Measurements from ENCODE around the gene TEX52. TPM values are rescaled to one million over a fixed set of nuclear protein-coding genes. Genes with fewer than 3 reads are reported as not detected.

Gene TEX52
- total and polyA plus RNA-seq, 2 donors (not counting 3 experiments of a cell fraction or from before 2014, with no cell fraction given): not detected

DNA sequence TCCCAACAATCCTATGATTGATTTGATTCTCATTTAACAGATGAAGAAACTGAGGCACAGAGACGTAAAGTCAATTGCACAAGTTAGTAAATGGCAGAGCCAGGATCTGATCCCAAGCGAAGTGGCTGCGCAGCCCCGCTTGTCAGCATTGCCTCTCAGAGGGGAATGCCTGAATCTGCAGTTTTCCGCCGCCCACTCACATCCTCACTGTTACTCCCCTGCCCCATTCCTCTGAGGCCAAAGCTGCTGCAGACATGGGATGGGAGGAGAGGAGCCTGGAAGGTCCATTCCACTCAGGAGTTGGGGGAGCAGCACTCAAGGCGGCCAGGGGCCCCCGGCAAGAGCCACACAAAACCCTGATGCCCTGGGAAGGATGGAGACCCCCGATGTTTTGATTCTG is 23.0 kb downstream of the TEX52 start:
- no TSS peak for BruUV-seq (replicated peaks)
- Histone ChIP-seq H3K79me2 (ENCODE audit: control insufficient read depth, insufficient read depth, low read length) (no peaks in the 10 kb centered on the region), H3K4me1 (ENCODE audit: control insufficient read depth, extremely low read depth, insufficient read depth, low read length) (no peaks in the 10 kb centered on the region), H3K27ac (ENCODE audit: insufficient read depth, low read depth, low read length) (no peak overlapping the region), H4K20me1 (replicated peaks; ENCODE audit: control insufficient read depth, extremely low read depth, insufficient read depth, low read length) (no peaks in the 10 kb centered on the region), H3K36me3 (ENCODE audit: control insufficient read depth in 2 of 2, extremely low read depth in 1 of 2, insufficient read depth in 2 of 2, low read length in 2 of 2) (peaks cover 0 to 2% of the 10 kb centered on the region in 2 experiments), H3K9ac (replicated peaks; ENCODE audit: extremely low read depth, insufficient read depth, low read length) (no peak overlapping the region), H3K27me3 (ENCODE audit: control insufficient read depth in 2 of 2, insufficient read depth in 2 of 2, low read length in 2 of 2) (peaks cover 0 to 4% of the 10 kb centered on the region in 2 experiments), H3K4me2 (ENCODE audit: insufficient read depth, low read length) (no peak overlapping the region), H3K9me3 (replicated peaks; ENCODE audit: control insufficient read depth, insufficient read depth, low read length) (no peaks in the 10 kb centered on the region), H3K4me3 (replicated peaks in 1 of 3; ENCODE audit: insufficient read depth in 1 of 3, low read depth in 1 of 3, low read length in 3 of 3) (no peak overlapping the region), H2AFZ (ENCODE audit: low read depth, low read length) (no peak overlapping the region), H3K9me1 (replicated peaks; ENCODE audit: control insufficient read depth, extremely low read depth, insufficient read depth, low read length) (no peaks in the 10 kb centered on the region)
- ChIA-PET CTCF (interaction anchor here (0.9 to 2.1 kb wide), 4 partner anchors 12 to 208 kb away, joined by 3 to 9 read pairs (median 4); no protein-coding TSS in a partner anchor), POLR2A (no interaction called here)
- TF ChIP-seq POLR2AphosphoS5 (IDR thresholded peaks at IDR 0.05; ENCODE audit: insufficient read depth, low read depth, low read length) (no peak), EZH2 (IDR thresholded peaks at IDR 0.05; ENCODE audit: borderline replicate concordance, low read depth, low read length, severe bottlenecking) (no peak), GATA2 (IDR thresholded peaks at IDR 0.05; ENCODE audit: insufficient read depth, insufficient read length, low read depth, low read length) (no peak), FOS (IDR thresholded peaks at IDR 0.05; ENCODE audit: borderline replicate concordance, insufficient read depth, low read length) (no peak), JUN (IDR thresholded peaks at IDR 0.05; ENCODE audit: borderline replicate concordance, insufficient read depth, insufficient read length, low read depth) (no peak)
- TF ChIP-seq, protein P1, sequence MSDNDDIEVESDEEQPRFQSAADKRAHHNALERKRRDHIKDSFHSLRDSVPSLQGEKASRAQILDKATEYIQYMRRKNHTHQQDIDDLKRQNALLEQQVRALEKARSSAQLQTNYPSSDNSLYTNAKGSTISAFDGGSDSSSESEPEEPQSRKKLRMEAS (IDR thresholded peaks at IDR 0.05; ENCODE audit: insufficient read depth, insufficient read length): no peak
- dilution Hi-C loops (cut with MboI; ENCODE audit: extremely low pct_ligation_motif_present, low sequenced_read_pairs): no loop called here
- DNase-seq (ENCODE audit: low read depth, low spot score) (no peak), FAIRE-seq (no peak)
- intact Hi-C loops (cut with micrococcal nuclease): no loop called here

DNA sequence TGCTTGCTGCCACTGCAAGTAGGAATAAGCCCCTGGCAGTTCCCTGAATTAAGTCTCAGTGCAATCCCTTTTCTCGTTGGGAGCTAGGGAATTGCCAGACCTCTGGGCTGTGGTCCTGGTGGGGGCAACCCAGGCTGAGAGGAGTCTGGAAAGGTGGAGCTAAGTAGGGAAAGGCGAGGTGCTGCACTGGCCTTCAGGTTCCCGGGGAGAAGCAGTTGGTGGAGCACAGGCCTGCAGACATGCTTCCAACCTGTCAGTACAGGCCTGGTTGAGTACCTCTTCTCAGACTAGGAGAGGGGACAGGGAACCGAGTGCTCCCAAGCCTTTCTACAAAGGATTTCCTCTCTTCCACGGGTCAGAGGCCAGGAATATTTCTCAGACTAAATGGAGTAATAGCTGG is 23.5 kb downstream of the TEX52 start:
- ChIA-PET CTCF (interaction anchor here (0.9 to 2.1 kb wide), 3 partner anchors 12 to 21 kb away, joined by 3 to 9 read pairs (median 5); no protein-coding TSS in a partner anchor), POLR2A (no interaction called here)
- TF ChIP-seq, protein P2, sequence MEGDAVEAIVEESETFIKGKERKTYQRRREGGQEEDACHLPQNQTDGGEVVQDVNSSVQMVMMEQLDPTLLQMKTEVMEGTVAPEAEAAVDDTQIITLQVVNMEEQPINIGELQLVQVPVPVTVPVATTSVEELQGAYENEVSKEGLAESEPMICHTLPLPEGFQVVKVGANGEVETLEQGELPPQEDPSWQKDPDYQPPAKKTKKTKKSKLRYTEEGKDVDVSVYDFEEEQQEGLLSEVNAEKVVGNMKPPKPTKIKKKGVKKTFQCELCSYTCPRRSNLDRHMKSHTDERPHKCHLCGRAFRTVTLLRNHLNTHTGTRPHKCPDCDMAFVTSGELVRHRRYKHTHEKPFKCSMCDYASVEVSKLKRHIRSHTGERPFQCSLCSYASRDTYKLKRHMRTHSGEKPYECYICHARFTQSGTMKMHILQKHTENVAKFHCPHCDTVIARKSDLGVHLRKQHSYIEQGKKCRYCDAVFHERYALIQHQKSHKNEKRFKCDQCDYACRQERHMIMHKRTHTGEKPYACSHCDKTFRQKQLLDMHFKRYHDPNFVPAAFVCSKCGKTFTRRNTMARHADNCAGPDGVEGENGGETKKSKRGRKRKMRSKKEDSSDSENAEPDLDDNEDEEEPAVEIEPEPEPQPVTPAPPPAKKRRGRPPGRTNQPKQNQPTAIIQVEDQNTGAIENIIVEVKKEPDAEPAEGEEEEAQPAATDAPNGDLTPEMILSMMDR (IDR thresholded peaks at IDR 0.05; ENCODE audit: extremely low read depth in 1 of 2, insufficient read depth in 1 of 2, low read depth in 1 of 2, low read length in 2 of 2): no peak
- TF ChIP-seq EZH2 (IDR thresholded peaks at IDR 0.05; ENCODE audit: borderline replicate concordance, low read depth, low read length, severe bottlenecking) (no peak), MYC (IDR thresholded peaks at IDR 0.05; ENCODE audit: low read depth, low read length) (no peak), GATA2 (IDR thresholded peaks at IDR 0.05; ENCODE audit: insufficient read depth, insufficient read length, low read depth, low read length) (no peak), POLR2A (IDR thresholded peaks at IDR 0.05; ENCODE audit: low read depth, low read length) (no peak)
- TF ChIP-seq, protein P1 (IDR thresholded peaks at IDR 0.05; ENCODE audit: insufficient read depth, insufficient read length): no peak
- Histone ChIP-seq H4K20me1 (replicated peaks; ENCODE audit: control insufficient read depth, extremely low read depth, insufficient read depth, low read length) (no peaks in the 10 kb centered on the region), H3K4me2 (ENCODE audit: insufficient read depth, low read length) (no peak overlapping the region), H3K4me1 (ENCODE audit: control insufficient read depth, extremely low read depth, insufficient read depth, low read length) (no peaks in the 10 kb centered on the region), H3K9me1 (replicated peaks; ENCODE audit: control insufficient read depth, extremely low read depth, insufficient read depth, low read length) (no peaks in the 10 kb centered on the region), H3K79me2 (ENCODE audit: control insufficient read depth, insufficient read depth, low read length) (no peaks in the 10 kb centered on the region), H3K36me3 (ENCODE audit: control insufficient read depth in 2 of 2, extremely low read depth in 1 of 2, insufficient read depth in 2 of 2, low read length in 2 of 2) (peaks cover 0 to 2% of the 10 kb centered on the region in 2 experiments), H3K27ac (ENCODE audit: insufficient read depth, low read depth, low read length) (no peak overlapping the region), H3K9me3 (replicated peaks; ENCODE audit: control insufficient read depth, insufficient read depth, low read length) (no peaks in the 10 kb centered on the region), H3K9ac (replicated peaks; ENCODE audit: extremely low read depth, insufficient read depth, low read length) (no peak overlapping the region), H2AFZ (ENCODE audit: low read depth, low read length) (no peak overlapping the region), H3K27me3 (ENCODE audit: control insufficient read depth in 2 of 2, insufficient read depth in 2 of 2, low read length in 2 of 2) (peaks cover 0 to 4% of the 10 kb centered on the region in 2 experiments), H3K4me3 (replicated peaks in 1 of 3; ENCODE audit: insufficient read depth in 1 of 3, low read depth in 1 of 3, low read length in 3 of 3) (no peak overlapping the region)
- no peak for FAIRE-seq
- intact Hi-C loops (cut with micrococcal nuclease): no loop called here
- dilution Hi-C loops (cut with MboI; ENCODE audit: extremely low pct_ligation_motif_present, low sequenced_read_pairs): no loop called here
- no TSS peak for BruUV-seq (replicated peaks)
- no peak for DNase-seq (ENCODE audit: low read depth, low spot score)

All from endothelial cell of umbilical vein (primary cell).